ENCODE data around the gene PDS5A.

PDS5A gene

GRCh38 chr4:39970671-39971640 is 6.8 kb downstream of the PDS5A start:
- Histone ChIP-seq H3K27me3 (no peaks in the 10 kb centered on the region), H3K36me3 (peaks cover 0 to 33% (median 6%) of the 10 kb centered on the region in 3 donors), H3K27ac (no peak overlapping the region), H3K9me3 (no peaks in the 10 kb centered on the region), H3K4me3 (no peak overlapping the region), H3K4me1 (peaks cover 0 to 20% (median 16%) of the 10 kb centered on the region in 4 donors)
- DNase-seq, result no peak
- intact Hi-C loops (cut with DNase I; ENCODE audit: low total_unique reads), result no loop called here
- no peak for TF ChIP-seq CTCF (IDR thresholded peaks at IDR 0.05)

GRCh38 chr4:39963656-39964055 is 14.1 kb downstream of the PDS5A start:
- peaks cover 0 to 9% (median 0%) of the 10 kb centered on the region in 4 donors for H3K4me1 ChIP-seq
- intact Hi-C loops (cut with DNase I; ENCODE audit: low total_unique reads), result no loop called here
- peaks cover 0 to 8% (median 0%) of the 10 kb centered on the region in 3 donors for H3K36me3 ChIP-seq
- no peaks in the 10 kb centered on the region for H3K9me3 ChIP-seq
- H3K27me3 ChIP-seq, result no peaks in the 10 kb centered on the region
- no peak for TF ChIP-seq CTCF (IDR thresholded peaks at IDR 0.05)
- no peak for DNase-seq
- H3K27ac ChIP-seq, result no peak overlapping the region
- H3K4me3 ChIP-seq, result no peak overlapping the region

- no peak for TF ChIP-seq CTCF (IDR thresholded peaks at IDR 0.05)
- H3K27me3 ChIP-seq, result no peaks in the 10 kb centered on the region
- intact Hi-C loops (cut with DNase I; ENCODE audit: low total_unique reads), result no loop called here
- DNase-seq, result no peak
- H3K27ac ChIP-seq, result no peak overlapping the region
- H3K36me3 ChIP-seq, result no peaks in the 10 kb centered on the region
- peaks cover 0 to 9% (median 0%) of the 10 kb centered on the region in 4 donors for H3K4me1 ChIP-seq
- H3K4me3 ChIP-seq, result no peak overlapping the region
- no peaks in the 10 kb centered on the region for H3K9me3 ChIP-seq
Observed at GRCh38 chr4:39961311-39961877, 16.3 kb downstream of the PDS5A start.

GRCh38 chr4:39950861-39951481 is 26.7 kb downstream of the PDS5A start:
- H3K4me3 ChIP-seq, result no peak overlapping the region
- peaks cover 0 to 47% (median 5%) of the 10 kb centered on the region in 4 donors for H3K4me1 ChIP-seq
- intact Hi-C loops (cut with DNase I; ENCODE audit: low total_unique reads), result no loop called here
- DNase-seq, result no peak
- H3K27me3 ChIP-seq, result no peaks in the 10 kb centered on the region
- H3K9me3 ChIP-seq, result no peaks in the 10 kb centered on the region
- no peak for TF ChIP-seq CTCF (IDR thresholded peaks at IDR 0.05)
- peaks cover 0 to 8% (median 0%) of the 10 kb centered on the region in 3 donors for H3K36me3 ChIP-seq
- no peak overlapping the region for H3K27ac ChIP-seq

- intact Hi-C loops (cut with DNase I; ENCODE audit: low total_unique reads), result no loop called here
- DNase-seq, result no peak
Observed at GRCh38 chr4:39947963-39948362, 29.7 kb downstream of the PDS5A start.

More at GRCh38 chr4:39947963-39948362, 29.7 kb downstream of the PDS5A start:
- no peaks in the 10 kb centered on the region for H3K9me3 ChIP-seq
- no peak overlapping the region for H3K27ac ChIP-seq
- H3K27me3 ChIP-seq, result no peaks in the 10 kb centered on the region
- H3K4me3 ChIP-seq, result no peak overlapping the region
- H3K36me3 ChIP-seq, result no peaks in the 10 kb centered on the region
- peaks cover 0 to 46% (median 7%) of the 10 kb centered on the region in 4 donors for H3K4me1 ChIP-seq
- no peak for TF ChIP-seq CTCF (IDR thresholded peaks at IDR 0.05)
